Jurkat, Clone E6-1 (cell line): ENCODE measurements around the gene UMODL1.

ENCODE experiments used
- DNase-seq: peaks from one replicate; pipeline ENCODE4 v3.0.0-alpha.2; 2011; ENCODE audit warnings: low read depth, low spot score
- H3K4me3 ChIP-seq: 2 replicates; pipeline ENCODE4 v1.5.1; 2011; ENCODE audit warnings: mild to moderate bottlenecking, low read length, control low read depth, moderate library complexity

Gene UMODL1

GRCh38 chr21:42120101-42120902 lies 49.2 kb downstream of the UMODL1 start:
- no peak for DNase-seq
- no peak overlapping the region for H3K4me3 ChIP-seq

DNA sequence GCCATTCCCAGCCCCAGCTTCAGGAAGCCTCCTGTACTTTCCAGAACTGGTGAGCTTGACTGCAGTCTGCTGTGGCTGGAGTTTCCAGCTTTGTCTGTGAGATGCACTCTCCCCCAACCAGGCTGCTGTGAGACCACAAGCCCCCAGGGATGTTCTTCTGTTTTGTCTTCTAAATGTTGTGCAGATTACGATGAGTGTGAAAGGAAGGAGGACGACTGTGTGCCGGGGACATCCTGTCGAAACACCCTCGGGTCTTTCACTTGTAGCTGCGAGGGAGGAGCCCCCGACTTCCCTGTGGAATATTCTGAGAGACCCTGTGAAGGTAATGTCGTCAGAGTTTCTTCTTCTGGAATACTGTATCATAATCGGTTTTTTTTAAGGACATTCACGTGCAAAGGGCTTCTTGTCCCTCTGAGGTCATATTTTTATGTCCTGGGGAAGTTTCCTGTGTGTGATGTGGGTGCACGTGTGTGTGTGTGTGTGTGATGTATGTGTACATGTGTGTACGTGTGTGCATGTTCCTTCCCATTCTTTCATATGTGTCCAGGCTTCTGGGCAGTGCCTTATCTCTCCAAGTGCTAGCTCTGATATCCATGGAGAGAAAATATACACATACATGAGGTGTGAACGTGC lies 49.9 kb downstream of the UMODL1 start:
- H3K4me3 ChIP-seq, result no peak overlapping the region
- no peak for DNase-seq

DNA sequence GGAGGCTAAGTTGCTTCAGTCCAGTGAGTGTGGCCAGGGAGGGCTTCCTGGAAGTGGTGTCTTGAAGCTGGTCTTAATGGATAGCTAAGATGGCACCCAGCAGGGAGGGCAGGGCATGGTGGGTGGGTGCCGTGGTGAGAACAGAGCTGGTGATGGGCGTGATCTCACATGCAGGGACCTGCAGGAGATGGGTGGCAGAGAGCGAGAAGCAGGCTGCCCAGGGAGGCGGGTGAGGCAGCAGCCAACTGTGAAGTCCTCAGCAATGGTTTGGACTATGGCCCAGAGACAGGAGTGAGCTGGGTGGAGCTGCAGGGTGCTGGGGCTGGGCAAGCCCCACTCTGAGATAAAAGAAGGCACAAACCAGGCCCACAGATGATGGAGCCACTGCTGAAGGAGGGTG lies 50.7 kb downstream of the UMODL1 start:
- DNase-seq, result no peak
- no peak overlapping the region for H3K4me3 ChIP-seq

DNA sequence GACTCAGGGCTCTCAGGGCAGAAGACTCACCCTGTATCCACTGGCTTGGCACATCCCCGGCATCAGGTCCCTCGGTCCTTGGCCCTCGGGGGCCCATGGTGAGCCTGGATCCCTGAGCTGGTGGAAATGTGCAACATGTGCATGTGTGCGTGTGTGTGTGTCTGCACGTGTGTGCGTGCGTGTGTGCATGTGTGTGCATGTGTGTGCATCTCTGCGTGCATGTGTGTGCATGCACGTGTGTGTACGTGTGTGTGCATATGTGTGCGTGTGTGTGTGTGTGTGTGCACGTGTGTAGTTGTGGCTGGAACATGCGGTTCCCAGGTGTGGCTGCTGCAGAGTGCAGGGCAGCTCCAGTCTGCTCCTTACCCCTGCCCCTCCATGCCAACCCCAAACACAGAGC lies 51.3 kb downstream of the UMODL1 start:
- H3K4me3 ChIP-seq, result no peak overlapping the region
- no peak for DNase-seq

GRCh38 chr21:42122808-42123207 lies 51.7 kb downstream of the UMODL1 start:
- no peak for DNase-seq
- H3K4me3 ChIP-seq, result no peak overlapping the region

GRCh38 chr21:42123219-42123908 lies 52.2 kb downstream of the UMODL1 start:
- no peak overlapping the region for H3K4me3 ChIP-seq
- no peak for DNase-seq

GRCh38 chr21:42124081-42124480 lies 53.0 kb downstream of the UMODL1 start:
- H3K4me3 ChIP-seq, result no peak overlapping the region
- no peak for DNase-seq

DNA sequence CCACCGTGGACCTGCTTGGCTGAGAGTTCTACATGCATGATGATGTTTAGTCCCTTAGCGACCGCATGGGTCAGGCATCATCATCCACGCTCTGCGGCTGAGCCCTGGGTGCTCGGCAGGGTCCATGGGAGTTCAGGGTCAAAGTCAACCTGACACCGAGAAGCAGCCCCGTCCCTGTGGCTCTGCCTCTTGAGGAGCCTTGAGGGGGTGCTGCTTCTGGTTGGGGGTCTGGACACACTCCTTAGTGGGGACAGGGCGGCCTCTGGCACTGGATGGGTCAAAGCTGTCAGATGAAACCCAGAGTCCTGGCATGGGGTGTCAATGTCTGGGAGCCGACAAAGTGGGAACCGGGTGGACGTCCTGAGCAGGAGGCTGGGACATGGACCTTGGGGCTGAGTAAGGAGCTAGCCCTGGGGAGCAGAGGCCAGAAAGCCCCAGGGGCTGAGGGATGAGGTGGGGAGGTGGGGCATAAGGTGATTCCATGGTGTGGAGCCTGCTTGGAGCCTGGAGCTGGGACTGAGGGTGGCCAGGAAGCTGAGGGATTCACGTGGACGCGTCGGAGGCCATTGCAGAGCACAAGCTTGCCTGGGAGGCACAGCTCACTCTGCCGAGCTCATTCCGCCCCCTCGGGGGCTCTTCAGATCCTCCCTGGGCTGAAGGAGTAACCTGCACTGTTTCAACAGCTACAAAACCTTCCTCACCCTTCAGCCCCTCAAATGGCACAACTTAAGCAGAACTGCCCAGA lies 53.9 kb downstream of the UMODL1 start:
- H3K4me3 ChIP-seq, result no peak overlapping the region
- no peak for DNase-seq

- no peak overlapping the region for H3K4me3 ChIP-seq
- no peak for DNase-seq
Measured at GRCh38 chr21:42125571-42126544, 54.7 kb downstream of the UMODL1 start.

DNA sequence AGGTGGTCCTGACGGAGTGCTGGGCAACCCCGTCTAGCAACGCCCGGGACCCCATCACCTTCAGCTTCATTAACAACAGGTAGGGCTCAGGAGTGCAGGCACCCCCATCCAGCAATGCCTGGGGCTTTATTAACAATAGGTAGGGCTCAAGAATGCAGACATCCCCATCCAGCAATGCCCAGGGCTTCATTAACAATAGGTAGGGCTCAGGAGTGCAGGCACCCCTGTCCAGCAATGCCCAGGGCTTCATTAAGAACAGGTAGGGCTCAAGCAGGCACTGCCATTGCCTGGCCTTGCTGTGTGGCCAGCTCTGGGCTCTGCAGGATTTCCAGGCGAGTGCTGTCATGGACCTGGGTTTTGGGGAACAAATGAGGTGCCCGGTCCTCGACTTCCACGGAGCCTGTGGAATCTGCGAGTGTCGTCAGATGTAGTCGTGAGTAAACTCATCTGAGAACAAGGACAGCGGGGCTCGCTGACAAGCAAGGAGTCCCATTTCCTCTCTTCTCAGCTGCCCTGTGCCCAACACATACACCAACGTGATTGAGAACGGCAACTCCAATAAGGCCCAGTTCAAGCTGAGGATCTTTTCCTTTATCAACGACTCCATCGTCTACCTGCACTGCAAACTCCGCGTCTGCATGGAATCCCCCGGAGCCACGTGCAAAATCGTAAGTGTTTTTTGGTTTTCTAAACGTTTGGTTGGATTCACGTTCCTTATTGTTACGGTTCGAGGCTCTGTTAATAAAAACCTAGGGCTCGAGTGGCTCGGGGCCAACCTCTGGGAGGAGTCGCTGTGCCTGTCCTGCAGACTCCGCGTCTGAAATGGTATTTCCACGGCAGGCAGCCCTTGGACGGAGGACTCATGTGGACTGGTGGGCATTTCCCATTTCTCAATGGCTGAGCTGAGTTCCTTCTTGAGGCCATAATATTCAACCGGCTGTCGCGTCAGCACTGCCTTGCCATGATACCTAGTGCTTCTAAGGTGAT lies 56.3 kb downstream of the UMODL1 start:
- no peak overlapping the region for H3K4me3 ChIP-seq
- DNase-seq, result no peak

DNA sequence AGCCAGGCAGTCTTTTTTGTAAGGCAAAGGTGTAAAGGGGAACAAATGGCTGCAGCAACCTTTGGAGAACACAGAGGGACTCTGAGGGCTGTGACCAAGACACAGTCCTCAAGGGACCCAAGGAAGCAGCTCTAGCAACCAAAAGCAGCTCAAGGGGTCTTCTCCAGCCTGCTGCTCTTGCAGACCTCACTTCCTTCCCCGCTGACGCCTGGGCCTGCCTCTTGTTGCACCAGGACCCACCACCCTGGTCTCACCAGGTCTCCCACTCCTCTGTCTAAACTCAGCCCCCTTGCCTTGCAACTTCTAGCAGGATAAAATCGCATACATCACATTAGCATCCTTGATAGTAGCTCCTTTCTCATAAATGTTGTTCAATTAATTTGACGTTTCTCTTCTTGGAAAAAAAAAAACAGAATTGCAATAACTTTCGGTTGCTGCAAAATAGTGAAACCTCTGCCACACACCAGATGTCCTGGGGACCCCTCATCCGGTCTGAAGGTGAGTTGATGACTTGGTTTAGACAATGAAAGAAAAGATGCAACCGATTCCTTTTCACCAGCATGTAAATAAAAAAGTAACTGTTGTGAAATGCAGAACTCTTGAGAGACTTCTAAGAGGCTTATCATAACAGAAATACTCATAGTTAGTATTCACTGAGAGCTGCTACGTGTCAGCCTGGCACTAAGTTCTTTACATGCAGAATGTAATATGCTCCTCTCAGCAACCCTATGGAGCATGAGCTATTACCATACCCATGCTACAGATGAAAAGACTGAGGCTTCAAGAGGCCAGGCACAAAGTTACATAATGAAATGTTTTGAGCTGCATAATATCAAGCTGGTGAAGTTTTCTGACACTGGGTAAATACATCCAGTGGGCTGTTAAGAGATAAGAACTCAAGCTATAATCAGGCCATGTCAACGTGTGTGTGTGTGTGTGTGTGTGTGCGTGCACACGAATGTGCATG lies 58.5 kb downstream of the UMODL1 start:
- H3K4me3 ChIP-seq, result no peak overlapping the region
- DNase-seq, result no peak

DNA sequence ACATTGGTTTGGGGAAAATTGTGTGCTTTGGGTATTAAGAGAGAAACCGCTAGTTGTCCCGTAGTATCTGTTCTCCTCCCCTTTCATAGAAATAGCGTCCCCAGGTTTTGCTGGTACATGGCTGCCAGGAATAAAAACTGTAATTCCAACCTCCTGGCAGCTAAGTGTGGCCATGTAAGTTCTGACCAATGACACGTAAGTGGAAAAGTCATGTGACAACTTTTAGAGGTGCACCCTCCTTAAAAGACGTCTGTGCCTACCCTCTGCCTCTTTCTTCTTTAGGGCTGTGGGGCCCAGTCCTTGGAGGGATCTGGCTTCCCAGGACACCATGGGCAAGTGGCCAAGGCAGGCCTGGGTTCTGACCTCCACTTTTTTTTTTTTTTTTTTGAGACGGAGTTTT lies 59.3 kb downstream of the UMODL1 start:
- H3K4me3 ChIP-seq, result no peak overlapping the region
- DNase-seq, result no peak

- no peak overlapping the region for H3K4me3 ChIP-seq
- no peak for DNase-seq
Measured at GRCh38 chr21:42132183-42132582, 61.1 kb downstream of the UMODL1 start.

- no peak for DNase-seq
- no peak overlapping the region for H3K4me3 ChIP-seq
Measured at GRCh38 chr21:42133131-42133530, 62.0 kb downstream of the UMODL1 start.

DNA sequence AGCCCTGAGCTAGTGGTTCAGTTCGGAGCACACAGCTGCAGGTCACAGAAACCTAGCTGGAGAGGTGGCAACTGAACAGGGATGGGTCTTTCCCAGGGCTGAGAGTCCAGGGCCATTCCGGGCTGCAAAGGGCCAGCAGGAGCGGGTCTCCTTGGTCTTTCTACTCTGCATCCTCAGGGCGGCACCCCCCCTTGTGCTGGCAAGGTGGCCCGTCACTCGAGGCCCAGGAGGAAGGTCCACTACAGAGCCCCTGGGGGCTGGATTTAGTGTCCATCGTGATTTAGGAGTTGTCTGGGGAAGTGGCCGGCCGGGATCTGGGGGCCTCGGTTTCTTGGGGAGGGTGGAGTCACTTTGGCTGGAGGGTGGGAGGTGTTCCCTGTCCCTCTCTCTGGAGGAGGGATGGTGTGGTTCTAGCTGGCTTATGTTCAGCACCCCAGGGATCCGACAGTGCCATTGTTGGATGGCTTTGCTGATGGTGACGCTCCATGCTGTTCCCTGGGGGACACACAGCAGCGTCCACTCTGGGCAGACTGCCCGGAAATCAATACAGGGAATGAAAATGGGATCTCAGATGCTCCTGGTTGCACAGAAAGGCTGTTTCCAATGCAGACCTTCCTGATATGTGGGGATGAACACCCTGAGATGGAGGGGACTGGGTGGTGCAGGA lies 64.4 kb downstream of the UMODL1 start:
- H3K4me3 ChIP-seq, result no peak overlapping the region
- DNase-seq, result no peak
